Fibroblast of pulmonary artery (primary cell): ENCODE data around the gene NR5A1.

ENCODE experiments used
- DNase-seq: peaks from one replicate; pipeline ENCODE4 v3.0.0-alpha.2; 2010; ENCODE audit warnings: low read depth
- H3K4me3 ChIP-seq: replicated peaks from 2 replicates; pipeline ENCODE4 v1.5.1; 2011; ENCODE audit warnings: low read depth, mild to moderate bottlenecking, control low read depth, low read length, moderate library complexity
- TF ChIP-seq, protein P1 (sequence below): IDR thresholded peaks from 2 replicates; pipeline ENCODE4 v1.5.1; 2011; ENCODE audit warnings: mild to moderate bottlenecking, control low read depth, low read length, inconsistent platforms; ENCODE audit errors: missing control alignments

NR5A1 gene

DNA sequence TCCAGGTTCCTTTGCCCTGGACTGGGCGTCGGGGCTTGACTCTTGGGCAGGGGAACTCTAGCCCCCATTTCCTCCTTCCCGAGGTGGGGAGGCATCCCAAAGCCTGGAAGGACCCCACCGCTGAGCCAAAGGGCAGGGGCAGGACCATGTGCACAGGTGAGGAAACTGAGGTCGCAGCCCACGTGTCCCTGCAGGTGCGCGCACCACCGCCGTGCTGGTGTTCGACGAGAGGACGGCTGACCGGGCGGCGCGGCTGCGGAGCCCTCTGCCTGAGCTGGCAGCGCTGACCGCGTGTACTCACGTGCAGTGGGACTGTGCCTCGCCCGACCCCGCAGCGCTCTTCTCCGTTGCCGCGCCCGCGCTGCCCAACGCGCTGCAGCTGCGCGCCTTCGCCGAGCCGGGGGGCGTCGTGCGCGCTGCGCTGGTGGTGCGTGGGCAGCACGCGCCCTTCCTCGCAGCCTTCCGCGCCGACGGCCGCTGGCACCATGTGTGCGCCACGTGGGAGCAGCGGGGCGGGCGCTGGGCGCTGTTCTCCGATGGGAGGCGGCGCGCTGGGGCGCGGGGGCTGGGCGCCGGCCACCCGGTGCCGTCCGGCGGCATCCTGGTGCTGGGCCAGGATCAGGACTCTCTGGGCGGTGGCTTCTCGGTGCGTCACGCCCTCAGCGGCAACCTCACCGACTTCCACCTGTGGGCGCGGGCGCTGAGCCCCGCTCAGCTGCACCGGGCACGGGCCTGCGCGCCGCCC is 54.2 kb downstream of the NR5A1 start:
- no peak overlapping the region for H3K4me3 ChIP-seq
- DNase-seq, result no peak
- TF ChIP-seq, protein P1, sequence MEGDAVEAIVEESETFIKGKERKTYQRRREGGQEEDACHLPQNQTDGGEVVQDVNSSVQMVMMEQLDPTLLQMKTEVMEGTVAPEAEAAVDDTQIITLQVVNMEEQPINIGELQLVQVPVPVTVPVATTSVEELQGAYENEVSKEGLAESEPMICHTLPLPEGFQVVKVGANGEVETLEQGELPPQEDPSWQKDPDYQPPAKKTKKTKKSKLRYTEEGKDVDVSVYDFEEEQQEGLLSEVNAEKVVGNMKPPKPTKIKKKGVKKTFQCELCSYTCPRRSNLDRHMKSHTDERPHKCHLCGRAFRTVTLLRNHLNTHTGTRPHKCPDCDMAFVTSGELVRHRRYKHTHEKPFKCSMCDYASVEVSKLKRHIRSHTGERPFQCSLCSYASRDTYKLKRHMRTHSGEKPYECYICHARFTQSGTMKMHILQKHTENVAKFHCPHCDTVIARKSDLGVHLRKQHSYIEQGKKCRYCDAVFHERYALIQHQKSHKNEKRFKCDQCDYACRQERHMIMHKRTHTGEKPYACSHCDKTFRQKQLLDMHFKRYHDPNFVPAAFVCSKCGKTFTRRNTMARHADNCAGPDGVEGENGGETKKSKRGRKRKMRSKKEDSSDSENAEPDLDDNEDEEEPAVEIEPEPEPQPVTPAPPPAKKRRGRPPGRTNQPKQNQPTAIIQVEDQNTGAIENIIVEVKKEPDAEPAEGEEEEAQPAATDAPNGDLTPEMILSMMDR, result no peak

DNA sequence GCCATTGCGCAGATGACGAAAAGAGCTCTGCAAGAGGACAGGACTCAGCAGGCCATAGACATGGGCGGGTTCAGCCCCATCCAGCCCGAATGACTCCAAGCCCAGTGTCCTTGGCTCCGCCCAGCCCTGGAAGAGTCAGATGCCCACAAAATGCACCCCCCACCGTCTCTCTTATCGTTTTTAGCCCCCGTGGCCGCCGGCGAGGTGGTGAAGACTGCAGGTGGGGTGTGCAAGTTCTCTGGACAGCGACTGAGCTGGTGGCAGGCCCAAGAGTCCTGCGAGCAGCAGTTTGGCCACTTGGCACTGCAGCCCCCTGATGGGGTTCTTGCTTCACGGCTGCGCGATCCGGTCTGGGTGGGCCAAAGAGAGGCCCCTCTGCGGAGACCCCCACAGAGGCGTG is 54.9 kb downstream of the NR5A1 start:
- TF ChIP-seq, protein P1, result no peak
- no peak for DNase-seq
- H3K4me3 ChIP-seq, result no peak overlapping the region

- no peak for DNase-seq
- TF ChIP-seq, protein P1, result no peak
- no peak overlapping the region for H3K4me3 ChIP-seq
Measured at GRCh38 chr9:124450931-124451661, 56.1 kb downstream of the NR5A1 start.

DNA sequence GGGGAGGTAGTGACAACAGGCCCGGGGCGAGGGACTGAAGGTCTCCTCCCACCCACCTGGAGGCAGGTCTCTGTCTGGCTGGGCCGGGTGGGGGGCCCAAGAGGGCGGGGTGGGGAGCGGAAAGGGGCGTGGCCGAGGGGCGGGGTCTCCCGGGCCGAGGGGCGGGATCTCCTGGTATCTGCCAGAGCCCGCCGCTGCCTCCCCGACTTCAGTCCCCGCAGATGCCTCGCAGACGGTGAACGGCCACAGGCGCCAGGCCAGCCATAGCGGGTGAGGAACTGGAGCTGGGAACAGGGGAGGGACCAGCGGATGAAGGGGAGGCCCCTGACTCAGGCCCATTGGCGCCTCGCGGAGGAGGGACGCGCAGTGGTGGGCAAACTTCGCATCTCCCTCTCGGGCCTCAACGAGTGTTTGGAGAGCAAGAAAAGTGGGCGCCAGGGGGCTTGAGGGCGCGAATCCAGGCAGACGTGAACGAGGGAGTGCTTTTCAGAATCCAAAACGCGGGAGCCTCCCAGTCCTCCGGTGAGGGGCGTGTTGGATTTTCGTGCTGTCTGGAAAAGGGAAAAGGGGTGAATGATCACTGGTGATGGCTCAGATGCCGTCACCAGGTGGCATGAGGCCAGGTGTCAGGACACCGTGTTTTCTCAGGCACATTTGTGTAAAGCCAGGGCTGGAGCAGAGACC is 56.8 kb downstream of the NR5A1 start, which contains the start of gene ADGRD2:
ADGRD2 (plus strand) TSS at position 211 of the 684 bp plus-strand sequence. CDS start 1,216 bp downstream, outside the sequence.
- H3K4me3 ChIP-seq, result no peak within 1 kb of the TSS
- peak; percentile 9 for DNase-seq
- TF ChIP-seq, protein P1, result no peak

GRCh38 chr9:124449381-124450151 is 57.6 kb downstream of the NR5A1 start:
- no peak for DNase-seq
- TF ChIP-seq, protein P1, result no peak
- no peak overlapping the region for H3K4me3 ChIP-seq

DNA sequence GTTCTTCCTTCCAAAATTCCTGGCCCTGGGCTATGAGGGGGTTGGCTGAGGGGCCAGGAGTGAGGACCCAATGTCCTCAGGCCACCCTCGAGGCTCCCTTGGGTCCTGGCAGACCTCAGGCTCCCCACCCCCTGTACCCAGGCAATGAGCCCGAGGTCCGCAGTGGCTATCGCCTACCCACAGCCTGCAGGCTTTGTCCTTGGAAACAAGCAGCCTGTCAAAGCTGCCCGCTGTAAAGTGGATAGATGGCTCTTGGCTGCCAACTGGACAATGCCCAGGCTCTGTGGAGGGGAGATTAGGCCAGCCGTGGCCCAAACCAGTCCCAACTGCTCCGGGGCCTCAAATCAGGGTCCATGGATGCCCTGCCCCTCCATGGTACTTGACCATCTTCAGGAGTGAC is 59.2 kb downstream of the NR5A1 start:
- TF ChIP-seq, protein P1, result no peak
- H3K4me3 ChIP-seq, result no peak overlapping the region
- no peak for DNase-seq
